OCI-LY3 (cell line): ENCODE measurements around the gene RNF157.

Experiments used
- EZH2phosphoT487 ChIP-seq: fragments of 200-600 bp; shearing (Covaris generic); IDR thresholded peaks from 2 replicates; pipeline ENCODE4 v1.6.1; 2018; ENCODE audit warnings: antibody characterized with exemption, mixed run types, low read depth
- TF ChIP-seq, protein P1 (sequence below): fragments of 200-600, 300-600 bp; sonication (generic); IDR thresholded peaks from 2 replicates; pipeline ENCODE4 v1.5.1; 2014; ENCODE audit warnings: antibody characterized with exemption, low read length, low read depth

- TF ChIP-seq, protein P1, sequence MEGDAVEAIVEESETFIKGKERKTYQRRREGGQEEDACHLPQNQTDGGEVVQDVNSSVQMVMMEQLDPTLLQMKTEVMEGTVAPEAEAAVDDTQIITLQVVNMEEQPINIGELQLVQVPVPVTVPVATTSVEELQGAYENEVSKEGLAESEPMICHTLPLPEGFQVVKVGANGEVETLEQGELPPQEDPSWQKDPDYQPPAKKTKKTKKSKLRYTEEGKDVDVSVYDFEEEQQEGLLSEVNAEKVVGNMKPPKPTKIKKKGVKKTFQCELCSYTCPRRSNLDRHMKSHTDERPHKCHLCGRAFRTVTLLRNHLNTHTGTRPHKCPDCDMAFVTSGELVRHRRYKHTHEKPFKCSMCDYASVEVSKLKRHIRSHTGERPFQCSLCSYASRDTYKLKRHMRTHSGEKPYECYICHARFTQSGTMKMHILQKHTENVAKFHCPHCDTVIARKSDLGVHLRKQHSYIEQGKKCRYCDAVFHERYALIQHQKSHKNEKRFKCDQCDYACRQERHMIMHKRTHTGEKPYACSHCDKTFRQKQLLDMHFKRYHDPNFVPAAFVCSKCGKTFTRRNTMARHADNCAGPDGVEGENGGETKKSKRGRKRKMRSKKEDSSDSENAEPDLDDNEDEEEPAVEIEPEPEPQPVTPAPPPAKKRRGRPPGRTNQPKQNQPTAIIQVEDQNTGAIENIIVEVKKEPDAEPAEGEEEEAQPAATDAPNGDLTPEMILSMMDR = no peak
- no peak for TF ChIP-seq EZH2phosphoT487
Observed at GRCh38 chr17:76213491-76213890, 26.8 kb downstream of the RNF157 start.
